RKO (cell line): Measurements from ENCODE around the gene CAST.
A peak's percentile ranks its signal among the peaks of the same experiment; 100 is the strongest.
"Not testable (repeated sequence)": the region's sequence is repeated elsewhere in the genome, so short reads cannot be mapped to it uniquely, and the experiment has no call there.

Source experiments
- DNase-seq: peaks from one replicate; pipeline ENCODE4 v3.0.0-alpha.2; 2016; ENCODE audit warnings: low spot score

The CAST gene

GRCh38 chr5:96714951-96715451 lies 52.8 kb downstream of the CAST start:
- peak; percentile 56 for DNase-seq

- no peak for DNase-seq
These were observed 53.8 kb downstream of the CAST start for GRCh38 chr5:96716007-96716406.

GRCh38 chr5:96716716-96717115 lies 54.5 kb downstream of the CAST start:
- DNase-seq, result no peak

- no peak for DNase-seq
These were observed 55.7 kb downstream of the CAST start for GRCh38 chr5:96717874-96718273.

- DNase-seq, result no peak
These were observed 56.5 kb downstream of the CAST start for GRCh38 chr5:96718635-96719077.

- no peak for DNase-seq
These were observed 58.2 kb downstream of the CAST start for GRCh38 chr5:96720408-96720807.

- DNase-seq, result no peak
These were observed 59.3 kb downstream of the CAST start for GRCh38 chr5:96721351-96721977.

- DNase-seq, result no peak
These were observed 63.1 kb downstream of the CAST start for GRCh38 chr5:96725257-96725656.

GRCh38 chr5:96726802-96727201 lies 64.6 kb downstream of the CAST start:
- DNase-seq, result no peak

- no peak for DNase-seq
These were observed 67.0 kb downstream of the CAST start for GRCh38 chr5:96729156-96729555.

GRCh38 chr5:96730586-96730985 lies 68.4 kb downstream of the CAST start:
- no peak for DNase-seq

- no peak for DNase-seq
These were observed 71.8 kb downstream of the CAST start for GRCh38 chr5:96733771-96734500.

GRCh38 chr5:96734871-96735325 lies 72.7 kb downstream of the CAST start:
- peak; percentile 26 for DNase-seq

- DNase-seq, result no peak
These were observed 74.8 kb downstream of the CAST start for GRCh38 chr5:96736937-96737336.

GRCh38 chr5:96741106-96741505 lies 78.9 kb downstream of the CAST start:
- no peak for DNase-seq

GRCh38 chr5:96741891-96742309 lies 79.7 kb downstream of the CAST start:
- DNase-seq, result no peak

- no peak for DNase-seq
These were observed 80.4 kb downstream of the CAST start for GRCh38 chr5:96742538-96742937.

- peak; percentile 36 for DNase-seq
These were observed 81.0 kb downstream of the CAST start for GRCh38 chr5:96743065-96743768.

- no peak for DNase-seq
These were observed 81.6 kb downstream of the CAST start for GRCh38 chr5:96743805-96744204.

GRCh38 chr5:96744218-96744617 lies 82.0 kb downstream of the CAST start:
- DNase-seq, result not testable (repeated sequence)

- DNase-seq, result no peak
These were observed 82.8 kb downstream of the CAST start for GRCh38 chr5:96745025-96745424.

- no peak for DNase-seq
These were observed 83.8 kb downstream of the CAST start for GRCh38 chr5:96745844-96746531.
